GM12801 (cell line): Measurements from ENCODE around the gene KDM4C.

ENCODE experiments used
- CTCF ChIP-seq: IDR thresholded peaks from one replicate; pipeline ENCODE4 v1.5.1; 2011; ENCODE audit warnings: control low read depth; ENCODE audit not compliant: insufficient read length; ENCODE audit errors: extremely low read depth

Gene KDM4C

GRCh38 chr9:6765396-6765795, 7.6 kb downstream of the KDM4C start:
- TF ChIP-seq CTCF, result no peak

- TF ChIP-seq CTCF, result no peak
Measured at GRCh38 chr9:6766606-6767005, 8.8 kb downstream of the KDM4C start.

- TF ChIP-seq CTCF, result no peak
Measured at GRCh38 chr9:6771722-6772121, 13.9 kb downstream of the KDM4C start.

GRCh38 chr9:6777213-6777902, 19.6 kb downstream of the KDM4C start:
- TF ChIP-seq CTCF, result no peak

GRCh38 chr9:6779417-6780241, 21.9 kb downstream of the KDM4C start:
- TF ChIP-seq CTCF, result no peak

GRCh38 chr9:6780690-6781089, 22.9 kb downstream of the KDM4C start:
- TF ChIP-seq CTCF, result no peak

GRCh38 chr9:6781476-6781875, 23.7 kb downstream of the KDM4C start:
- no peak for TF ChIP-seq CTCF
